Activated naive CD4-positive, alpha-beta T cell treated with Interleukin-2 at 50 U/mL for 16 hours (primary cell): Measurements from ENCODE around the gene IL20RA.
"Not testable (repeated sequence)": the region's sequence is repeated elsewhere in the genome, so short reads cannot be mapped to it uniquely, and the experiment has no call there.

Experiments
- DNase-seq: peaks from one replicate; pipeline ENCODE4 v3.0.0-alpha.2; 2020

The IL20RA gene

GRCh38 chr6:137006056-137006455 is 38.7 kb downstream of the IL20RA start:
- no peak for DNase-seq

GRCh38 chr6:137005073-137005472 is 39.7 kb downstream of the IL20RA start:
- DNase-seq, result no peak

- no peak for DNase-seq
Measured at GRCh38 chr6:137002505-137002904, 42.3 kb downstream of the IL20RA start.

GRCh38 chr6:137001977-137002302 is 42.8 kb downstream of the IL20RA start:
- no peak for DNase-seq

- DNase-seq, result no peak
Measured at GRCh38 chr6:137001299-137001976, 43.3 kb downstream of the IL20RA start.

- DNase-seq, result no peak
Measured at GRCh38 chr6:137000825-137001224, 43.9 kb downstream of the IL20RA start.

GRCh38 chr6:136995521-136995920 is 49.2 kb downstream of the IL20RA start:
- DNase-seq, result no peak

- DNase-seq, result no peak
Measured at GRCh38 chr6:136994782-136995181, 50.0 kb downstream of the IL20RA start.

GRCh38 chr6:136992113-136992512 is 52.7 kb downstream of the IL20RA start:
- no peak for DNase-seq

GRCh38 chr6:136991646-136992045 is 53.1 kb downstream of the IL20RA start:
- no peak for DNase-seq

- no peak for DNase-seq
Measured at GRCh38 chr6:136990754-136991153, 54.0 kb downstream of the IL20RA start.

GRCh38 chr6:136990242-136990578 is 54.6 kb downstream of the IL20RA start:
- DNase-seq, result no peak

GRCh38 chr6:136989571-136990241 is 55.1 kb downstream of the IL20RA start:
- DNase-seq, result no peak

- no peak for DNase-seq
Measured at GRCh38 chr6:136987526-136987925, 57.2 kb downstream of the IL20RA start.

- no peak for DNase-seq
Measured at GRCh38 chr6:136985502-136985901, 59.3 kb downstream of the IL20RA start.

GRCh38 chr6:136984578-136984977 is 60.2 kb downstream of the IL20RA start:
- no peak for DNase-seq

- no peak for DNase-seq
Measured at GRCh38 chr6:136983687-136984086, 61.1 kb downstream of the IL20RA start.

- no peak for DNase-seq
Measured at GRCh38 chr6:136982928-136983327, 61.8 kb downstream of the IL20RA start.

- no peak for DNase-seq
Measured at GRCh38 chr6:136980070-136980469, 64.7 kb downstream of the IL20RA start.

GRCh38 chr6:136979206-136979605 is 65.6 kb downstream of the IL20RA start:
- DNase-seq, result no peak

GRCh38 chr6:136977075-136977474 is 67.7 kb downstream of the IL20RA start:
- no peak for DNase-seq

GRCh38 chr6:136975089-136975715 is 69.6 kb downstream of the IL20RA start:
- no peak for DNase-seq

GRCh38 chr6:136973781-136974180 is 71.0 kb downstream of the IL20RA start:
- DNase-seq, result not testable (repeated sequence)

- DNase-seq, result no peak
Measured at GRCh38 chr6:136971609-136972008, 73.2 kb downstream of the IL20RA start.

- DNase-seq, result no peak
Measured at GRCh38 chr6:136969930-136970329, 74.8 kb downstream of the IL20RA start.
